PC-3 (cell line): ENCODE data around the gene CLEC19A. TPM values are rescaled to one million over a fixed set of nuclear protein-coding genes. Genes with fewer than 3 reads are reported as not detected.

ENCODE experiments used
- ATAC-seq: fragments of 200-7000 bp; cut with Tn5 transposase; 2 replicates; pipeline ENCODE4 v1.9.1; 2020; ENCODE audit warnings: mild to moderate bottlenecking, moderate library complexity
- BruUV-seq: library from RNA; stranded (reverse); fragments of 400-500 nt; replicated peaks from 2 replicates; lab custom pipeline; 2021; lab: Mats Ljungman, UMichigan
- CTCF ChIA-PET: fragments of 300-600 bp; sonication (Branson Sonifier 250); formaldehyde crosslinking; loops from one replicate; lab custom pipeline; 2022; ENCODE audit warnings: antibody characterized with exemption; lab: Charles Lee
- POLR2A ChIA-PET: fragments of 300-600 bp; sonication (Branson Sonifier 250); formaldehyde crosslinking; loops from one replicate; lab custom pipeline; 2022; ENCODE audit warnings: antibody characterized with exemption; ENCODE audit not compliant: unreplicated experiment; lab: Charles Lee
- DNase-seq: peaks from one replicate; pipeline ENCODE4 v3.0.0-alpha.2; 2015
- H2AFZ ChIP-seq: fragments of 300-600 bp; sonication (generic); 2 replicates; pipeline ENCODE4 v1.6.0; 2016; ENCODE audit warnings: antibody characterized with exemption, low read length
- H3F3A ChIP-seq: fragments of 300-600 bp; sonication (generic); one replicate; pipeline ENCODE4 v1.6.0; 2017; ENCODE audit warnings: antibody characterized with exemption, low read length, control low read depth, mild to moderate bottlenecking; ENCODE audit not compliant: unreplicated experiment
- H3K27ac ChIP-seq: fragments of 300-600 bp; sonication (generic); 2 replicates; pipeline ENCODE4 v1.5.1; 2016; ENCODE audit warnings: mild to moderate bottlenecking, low read length
- H3K27me3 ChIP-seq: fragments of 300-600 bp; sonication (generic); 2 replicates; pipeline ENCODE4 v1.6.1; 2016; ENCODE audit warnings: low read length, mixed read lengths
- H3K36me3 ChIP-seq: fragments of 300-600 bp; sonication (generic); 2 replicates; pipeline ENCODE4 v1.6.1; 2016; ENCODE audit warnings: low read depth, mixed run types, low read length, mixed read lengths
- H3K4me1 ChIP-seq: fragments of 300-600 bp; sonication (generic); 2 replicates; pipeline ENCODE4 v1.5.1; 2016; ENCODE audit warnings: low read length; ENCODE audit not compliant: insufficient read depth
- H3K4me2 ChIP-seq: fragments of 300-600 bp; sonication (generic); 2 replicates; pipeline ENCODE4 v1.6.0; 2016; ENCODE audit warnings: low read length
- H3K4me3 ChIP-seq: fragments of 300-600 bp; sonication (generic); 2 replicates; pipeline ENCODE4 v1.5.1; 2016; ENCODE audit warnings: mild to moderate bottlenecking, low read length, mixed read lengths
- H3K79me2 ChIP-seq: fragments of 300-600 bp; sonication (generic); 2 replicates; pipeline ENCODE4 v1.6.1; 2017; ENCODE audit warnings: low read length, mixed read lengths
- H3K9ac ChIP-seq: fragments of 300-600 bp; sonication (generic); 2 replicates; pipeline ENCODE4 v1.6.0; 2016; ENCODE audit warnings: mild to moderate bottlenecking, low read length
- H3K9me2 ChIP-seq: fragments of 300-600 bp; sonication (generic); replicated peaks from 2 replicates; pipeline ENCODE4 v1.6.1; 2016; ENCODE audit warnings: mixed run types, low read length, mixed read lengths
- H3K9me3 ChIP-seq: fragments of 300-600 bp; sonication (generic); 2 replicates; pipeline ENCODE4 v1.6.1; 2016; ENCODE audit warnings: low read length, mixed read lengths
- H4K20me1 ChIP-seq: fragments of 300-600 bp; sonication (generic); 2 replicates; pipeline ENCODE4 v1.6.1; 2016; ENCODE audit warnings: low read length, mixed read lengths
- EZH2 ChIP-seq: fragments of 300-600 bp; sonication (generic); IDR thresholded peaks from one replicate; pipeline ENCODE4 v1.6.1; 2017; ENCODE audit warnings: antibody characterized with exemption, mild to moderate bottlenecking, low read length; ENCODE audit not compliant: unreplicated experiment
- EZH2phosphoT487 ChIP-seq: fragments of 300-600 bp; sonication (generic); IDR thresholded peaks from 2 replicates; pipeline ENCODE4 v1.6.1; 2018; ENCODE audit warnings: mild to moderate bottlenecking, antibody characterized with exemption, low read length, borderline replicate concordance
- intact Hi-C: fragments of 100-400 bp; cut with micrococcal nuclease; formaldehyde crosslinking; loops from 2 replicates; pipeline ENCODE4 v1.9.0; 2023
- total RNA-seq: library from RNA; depleted of rRNA; stranded (reverse); fragments of >200 nt; gene quantifications from 2 replicates; pipeline ENCODE4 v1.2.3, GENCODE V29; 2014
- TF ChIP-seq, protein P1 (sequence below): fragments of 300-600 bp; sonication (generic); conservative IDR thresholded peaks from 2 replicates; pipeline ENCODE4 v1.5.1; 2017; ENCODE audit warnings: antibody characterized with exemption, low read depth, mild to moderate bottlenecking, low read length

CLEC19A gene
- total RNA-seq, 1 experiment from 2014 or later: not detected

DNA sequence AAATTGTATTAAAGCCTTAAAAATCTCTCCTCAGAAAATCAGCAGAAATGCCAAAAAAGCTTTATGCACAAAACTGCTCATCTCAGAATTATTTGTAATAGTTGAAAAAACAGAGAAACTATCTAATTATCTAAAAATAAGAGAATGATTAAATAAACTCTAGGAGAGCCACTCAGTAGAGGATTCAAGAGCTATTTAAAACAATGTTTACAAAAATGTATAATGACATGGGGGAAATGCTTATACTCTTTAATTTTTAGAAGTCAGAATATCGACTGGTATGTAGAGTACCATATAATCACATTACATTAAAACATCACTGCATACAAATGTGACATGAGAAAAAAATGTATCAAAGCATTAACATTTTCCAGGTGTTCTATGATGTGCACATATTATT lies 11.9 kb downstream of the CLEC19A start:
- H3K9me2 ChIP-seq: no peaks in the 10 kb centered on the region
- DNase-seq (no peak), ATAC-seq (no peak)
- TF ChIP-seq, protein P1, sequence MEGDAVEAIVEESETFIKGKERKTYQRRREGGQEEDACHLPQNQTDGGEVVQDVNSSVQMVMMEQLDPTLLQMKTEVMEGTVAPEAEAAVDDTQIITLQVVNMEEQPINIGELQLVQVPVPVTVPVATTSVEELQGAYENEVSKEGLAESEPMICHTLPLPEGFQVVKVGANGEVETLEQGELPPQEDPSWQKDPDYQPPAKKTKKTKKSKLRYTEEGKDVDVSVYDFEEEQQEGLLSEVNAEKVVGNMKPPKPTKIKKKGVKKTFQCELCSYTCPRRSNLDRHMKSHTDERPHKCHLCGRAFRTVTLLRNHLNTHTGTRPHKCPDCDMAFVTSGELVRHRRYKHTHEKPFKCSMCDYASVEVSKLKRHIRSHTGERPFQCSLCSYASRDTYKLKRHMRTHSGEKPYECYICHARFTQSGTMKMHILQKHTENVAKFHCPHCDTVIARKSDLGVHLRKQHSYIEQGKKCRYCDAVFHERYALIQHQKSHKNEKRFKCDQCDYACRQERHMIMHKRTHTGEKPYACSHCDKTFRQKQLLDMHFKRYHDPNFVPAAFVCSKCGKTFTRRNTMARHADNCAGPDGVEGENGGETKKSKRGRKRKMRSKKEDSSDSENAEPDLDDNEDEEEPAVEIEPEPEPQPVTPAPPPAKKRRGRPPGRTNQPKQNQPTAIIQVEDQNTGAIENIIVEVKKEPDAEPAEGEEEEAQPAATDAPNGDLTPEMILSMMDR: no peak
- TF ChIP-seq EZH2 (no peak), EZH2phosphoT487 (no peak)
- H3K9ac ChIP-seq: no peak overlapping the region
- H3F3A ChIP-seq: no peaks in the 10 kb centered on the region
- no peak overlapping the region for H3K4me2 ChIP-seq
- no peak overlapping the region for H3K27ac ChIP-seq
- H3K9me3 ChIP-seq: no peaks in the 10 kb centered on the region
- H3K36me3 ChIP-seq: no peaks in the 10 kb centered on the region
- ChIA-PET CTCF (no interaction called here), POLR2A (no interaction called here)
- intact Hi-C loops: no loop called here
- no peak overlapping the region for H2AFZ ChIP-seq
- no peaks in the 10 kb centered on the region for H3K4me1 ChIP-seq
- H3K79me2 ChIP-seq: no peaks in the 10 kb centered on the region
- BruUV-seq: no TSS peak
- H3K4me3 ChIP-seq: no peak overlapping the region
- H3K27me3 ChIP-seq: peaks cover 6% of the 10 kb centered on the region; the same call in 1 of the 2 replicates
- no peaks in the 10 kb centered on the region for H4K20me1 ChIP-seq

DNA sequence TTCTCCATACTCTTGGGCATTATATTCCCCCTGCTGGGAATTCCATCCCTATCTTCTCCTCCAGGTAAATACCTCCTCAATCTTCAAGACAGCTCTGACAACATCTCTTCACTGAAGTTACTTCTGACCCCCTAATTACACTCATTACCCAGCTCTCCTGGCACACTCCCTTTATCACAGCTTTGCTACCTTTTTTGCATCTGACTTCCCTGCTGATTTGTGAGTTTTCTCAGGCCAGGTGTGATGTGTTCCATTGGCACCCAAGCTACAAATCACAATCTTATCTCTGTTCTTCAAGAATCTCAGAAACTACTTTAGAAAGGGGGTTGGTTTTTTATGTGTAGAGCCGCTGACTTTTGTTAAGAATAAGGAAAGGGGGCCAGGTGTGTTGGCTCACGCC lies 14.0 kb downstream of the CLEC19A start:
- POLR2A ChIA-PET: no interaction called here

DNA sequence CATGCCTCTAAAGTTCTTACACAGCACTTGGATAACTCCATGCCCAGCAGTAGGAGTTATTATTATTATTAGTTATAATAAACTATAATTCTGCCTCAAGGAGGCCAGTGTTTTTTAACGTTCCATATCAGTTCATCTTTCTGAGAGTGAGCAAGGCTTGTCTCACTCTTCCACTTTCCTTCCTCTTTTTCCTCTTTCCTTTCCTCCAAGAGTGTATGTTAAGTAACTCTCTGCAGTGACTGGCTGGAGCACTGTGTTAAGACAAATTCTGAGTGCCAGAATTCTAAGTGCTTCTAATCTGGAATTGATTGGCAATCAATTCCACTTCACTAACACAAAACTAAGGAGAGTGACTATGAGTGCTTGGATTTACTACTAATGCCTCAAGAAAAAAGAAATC lies 16.4 kb downstream of the CLEC19A start:
- H3K79me2 ChIP-seq: no peaks in the 10 kb centered on the region
- ATAC-seq (no peak), DNase-seq (no peak)
- no peaks in the 10 kb centered on the region for H3K36me3 ChIP-seq
- no TSS peak for BruUV-seq
- no peaks in the 10 kb centered on the region for H3K4me1 ChIP-seq
- no peaks in the 10 kb centered on the region for H3K9me2 ChIP-seq
- TF ChIP-seq EZH2phosphoT487 (no peak), EZH2 (no peak)
- H3K27ac ChIP-seq: no peak overlapping the region
- no peaks in the 10 kb centered on the region for H4K20me1 ChIP-seq
- POLR2A ChIA-PET: no interaction called here
- H3K9ac ChIP-seq: no peak overlapping the region
- H2AFZ ChIP-seq: no peak overlapping the region
- intact Hi-C loops: no loop called here
- no peak overlapping the region for H3K4me2 ChIP-seq
- peaks cover 6% of the 10 kb centered on the region; the same call in 1 of the 2 replicates for H3K27me3 ChIP-seq
- no peak overlapping the region for H3K4me3 ChIP-seq
- CTCF ChIA-PET: no interaction called here
- no peaks in the 10 kb centered on the region for H3F3A ChIP-seq
- no peaks in the 10 kb centered on the region for H3K9me3 ChIP-seq

More for the DNA sequence above, 14.0 kb downstream of the CLEC19A start:
- H4K20me1 ChIP-seq: no peaks in the 10 kb centered on the region
- no peaks in the 10 kb centered on the region for H3K9me2 ChIP-seq
- H3F3A ChIP-seq: no peaks in the 10 kb centered on the region
- H3K9ac ChIP-seq: no peak overlapping the region
- H3K27me3 ChIP-seq: peaks cover 6% of the 10 kb centered on the region; the same call in 1 of the 2 replicates
- no peak overlapping the region for H2AFZ ChIP-seq
- BruUV-seq: no TSS peak
- H3K9me3 ChIP-seq: no peaks in the 10 kb centered on the region
- intact Hi-C loops: no loop called here
- H3K79me2 ChIP-seq: no peaks in the 10 kb centered on the region
- no peaks in the 10 kb centered on the region for H3K36me3 ChIP-seq
- CTCF ChIA-PET: interaction anchor here (0.6 kb wide), 1 partner anchor 52 kb away, joined by 3 read pairs; no protein-coding TSS in a partner anchor
- no peak overlapping the region for H3K27ac ChIP-seq
- TF ChIP-seq EZH2phosphoT487 (no peak), EZH2 (no peak)
- TF ChIP-seq, protein P1: no peak
- no peak for DNase-seq
- H3K4me1 ChIP-seq: no peaks in the 10 kb centered on the region
- H3K4me2 ChIP-seq: no peak overlapping the region
- no peak overlapping the region for H3K4me3 ChIP-seq
- ATAC-seq: no peak
